ENCODE data around the gene RNF14. TPM values are rescaled to one million over a fixed set of nuclear protein-coding genes. Genes with fewer than 3 reads are reported as not detected.

The RNF14 gene
- total and polyA plus RNA-seq, 9 donors, result 34.1 to 47.1 (median 38.1) TPM

- no CpG with 5 or more reads among the region's 1 CpG for WGBS (ENCODE audit: insufficient coverage)
- no peaks in the 10 kb centered on the region for H3K9me3 ChIP-seq (replicated peaks; ENCODE audit: control insufficient read depth, low read depth, low read length)
- H3K36me3 ChIP-seq (ENCODE audit: control insufficient read depth, insufficient read depth, low read length), result peaks cover 28% of the 10 kb centered on the region
- H3K27ac ChIP-seq (ENCODE audit: low read length), result no peak overlapping the region
- no peaks in the 10 kb centered on the region for H3K27me3 ChIP-seq (ENCODE audit: control insufficient read depth, insufficient read depth, low read length)
- DNase-seq, result no peak
- no peak overlapping the region for H3K4me3 ChIP-seq (ENCODE audit: low read length)
- peaks cover 5% of the 10 kb centered on the region for H3K4me1 ChIP-seq (ENCODE audit: control insufficient read depth, insufficient read depth, low read length)
These were observed 5.1 kb downstream of the RNF14 start for GRCh38 chr5:141973871-141974595.

GRCh38 chr5:141976176-141976575, 7.3 kb downstream of the RNF14 start:
- no peak overlapping the region for H3K27ac ChIP-seq (ENCODE audit: low read length)
- no peaks in the 10 kb centered on the region for H3K4me1 ChIP-seq (ENCODE audit: control insufficient read depth, insufficient read depth, low read length)
- 76% methylated on average over 3 of the region's 6 CpGs for WGBS (ENCODE audit: insufficient coverage)
- DNase-seq, result no peak
- peaks cover 46% of the 10 kb centered on the region for H3K36me3 ChIP-seq (ENCODE audit: control insufficient read depth, insufficient read depth, low read length)
- no peaks in the 10 kb centered on the region for H3K9me3 ChIP-seq (replicated peaks; ENCODE audit: control insufficient read depth, low read depth, low read length)
- H3K27me3 ChIP-seq (ENCODE audit: control insufficient read depth, insufficient read depth, low read length), result no peaks in the 10 kb centered on the region
- H3K4me3 ChIP-seq (ENCODE audit: low read length), result no peak overlapping the region

GRCh38 chr5:141978389-141978788, 9.5 kb downstream of the RNF14 start:
- Histone ChIP-seq H3K4me1 (ENCODE audit: control insufficient read depth, insufficient read depth, low read length) (no peaks in the 10 kb centered on the region), H3K27ac (ENCODE audit: low read length) (no peak overlapping the region), H3K9me3 (replicated peaks; ENCODE audit: control insufficient read depth, low read depth, low read length) (no peaks in the 10 kb centered on the region), H3K4me3 (ENCODE audit: low read length) (no peak overlapping the region), H3K36me3 (ENCODE audit: control insufficient read depth, insufficient read depth, low read length) (peaks cover 49% of the 10 kb centered on the region), H3K27me3 (ENCODE audit: control insufficient read depth, insufficient read depth, low read length) (no peaks in the 10 kb centered on the region)
- no peak for DNase-seq

GRCh38 chr5:141982626-141983025, 13.7 kb downstream of the RNF14 start:
- Histone ChIP-seq H3K4me3 (ENCODE audit: low read length) (no peak overlapping the region), H3K4me1 (ENCODE audit: control insufficient read depth, insufficient read depth, low read length) (no peaks in the 10 kb centered on the region), H3K36me3 (ENCODE audit: control insufficient read depth, insufficient read depth, low read length) (peaks cover 58% of the 10 kb centered on the region), H3K9me3 (replicated peaks; ENCODE audit: control insufficient read depth, low read depth, low read length) (no peaks in the 10 kb centered on the region), H3K27me3 (ENCODE audit: control insufficient read depth, insufficient read depth, low read length) (no peaks in the 10 kb centered on the region), H3K27ac (ENCODE audit: low read length) (no peak overlapping the region)
- no CpG with 5 or more reads among the region's 2 CpGs for WGBS (ENCODE audit: insufficient coverage)
- DNase-seq, result no peak

GRCh38 chr5:141986072-141986471, 17.2 kb downstream of the RNF14 start:
- H3K4me3 ChIP-seq (ENCODE audit: low read length), result no peak overlapping the region
- H3K27ac ChIP-seq (ENCODE audit: low read length), result no peak overlapping the region
- peaks cover 33% of the 10 kb centered on the region for H3K36me3 ChIP-seq (ENCODE audit: control insufficient read depth, insufficient read depth, low read length)
- no peak for DNase-seq
- no peaks in the 10 kb centered on the region for H3K27me3 ChIP-seq (ENCODE audit: control insufficient read depth, insufficient read depth, low read length)
- no peaks in the 10 kb centered on the region for H3K4me1 ChIP-seq (ENCODE audit: control insufficient read depth, insufficient read depth, low read length)
- no peaks in the 10 kb centered on the region for H3K9me3 ChIP-seq (replicated peaks; ENCODE audit: control insufficient read depth, low read depth, low read length)

- H3K4me3 ChIP-seq (ENCODE audit: low read length), result no peak overlapping the region
- H3K27me3 ChIP-seq (ENCODE audit: control insufficient read depth, insufficient read depth, low read length), result no peaks in the 10 kb centered on the region
- H3K4me1 ChIP-seq (ENCODE audit: control insufficient read depth, insufficient read depth, low read length), result no peaks in the 10 kb centered on the region
- no peak for DNase-seq
- no CpG with 5 or more reads among the region's 1 CpG for WGBS (ENCODE audit: insufficient coverage)
- peaks cover 42% of the 10 kb centered on the region for H3K36me3 ChIP-seq (ENCODE audit: control insufficient read depth, insufficient read depth, low read length)
- no peak overlapping the region for H3K27ac ChIP-seq (ENCODE audit: low read length)
- no peaks in the 10 kb centered on the region for H3K9me3 ChIP-seq (replicated peaks; ENCODE audit: control insufficient read depth, low read depth, low read length)
These were observed 20.8 kb downstream of the RNF14 start for GRCh38 chr5:141989720-141990119.

- no CpG with 5 or more reads among the region's 2 CpGs for WGBS (ENCODE audit: insufficient coverage)
- Histone ChIP-seq H3K9me3 (replicated peaks; ENCODE audit: control insufficient read depth, low read depth, low read length) (no peaks in the 10 kb centered on the region), H3K36me3 (ENCODE audit: control insufficient read depth, insufficient read depth, low read length) (peaks cover 35% of the 10 kb centered on the region), H3K27me3 (ENCODE audit: control insufficient read depth, insufficient read depth, low read length) (no peaks in the 10 kb centered on the region), H3K27ac (ENCODE audit: low read length) (no peak overlapping the region), H3K4me3 (ENCODE audit: low read length) (no peak overlapping the region), H3K4me1 (ENCODE audit: control insufficient read depth, insufficient read depth, low read length) (no peaks in the 10 kb centered on the region)
- peak; percentile 81 for DNase-seq
These were observed 23.6 kb downstream of the RNF14 start for GRCh38 chr5:141992349-141992963.

- WGBS (ENCODE audit: insufficient coverage), result 54% methylated on average over 3 of the region's 4 CpGs
- Histone ChIP-seq H3K36me3 (ENCODE audit: control insufficient read depth, insufficient read depth, low read length) (peaks cover 36% of the 10 kb centered on the region), H3K27me3 (ENCODE audit: control insufficient read depth, insufficient read depth, low read length) (no peaks in the 10 kb centered on the region)
These were observed 25.7 kb downstream of the RNF14 start for GRCh38 chr5:141994511-141995136.

GRCh38 chr5:141995656-141996055, 26.8 kb downstream of the RNF14 start:
- WGBS (ENCODE audit: insufficient coverage), result no CpG with 5 or more reads among the region's 3 CpGs
- no peak overlapping the region for H3K4me3 ChIP-seq (ENCODE audit: low read length)
- no peak overlapping the region for H3K27ac ChIP-seq (ENCODE audit: low read length)
- no peak for DNase-seq
- no peaks in the 10 kb centered on the region for H3K9me3 ChIP-seq (replicated peaks; ENCODE audit: control insufficient read depth, low read depth, low read length)
- no peaks in the 10 kb centered on the region for H3K4me1 ChIP-seq (ENCODE audit: control insufficient read depth, insufficient read depth, low read length)
- no peaks in the 10 kb centered on the region for H3K27me3 ChIP-seq (ENCODE audit: control insufficient read depth, insufficient read depth, low read length)
- H3K36me3 ChIP-seq (ENCODE audit: control insufficient read depth, insufficient read depth, low read length), result peaks cover 33% of the 10 kb centered on the region

More at GRCh38 chr5:141994511-141995136, 25.7 kb downstream of the RNF14 start:
- Histone ChIP-seq H3K9me3 (replicated peaks; ENCODE audit: control insufficient read depth, low read depth, low read length) (no peaks in the 10 kb centered on the region), H3K27ac (ENCODE audit: low read length) (no peak overlapping the region), H3K4me1 (ENCODE audit: control insufficient read depth, insufficient read depth, low read length) (no peaks in the 10 kb centered on the region), H3K4me3 (ENCODE audit: low read length) (no peak overlapping the region)
- DNase-seq, result no peak

- H3K4me3 ChIP-seq (ENCODE audit: low read length), result no peak overlapping the region
- H3K9me3 ChIP-seq (replicated peaks; ENCODE audit: control insufficient read depth, low read depth, low read length), result no peaks in the 10 kb centered on the region
- no peaks in the 10 kb centered on the region for H3K27me3 ChIP-seq (ENCODE audit: control insufficient read depth, insufficient read depth, low read length)
- peaks cover 46% of the 10 kb centered on the region for H3K36me3 ChIP-seq (ENCODE audit: control insufficient read depth, insufficient read depth, low read length)
- no peak overlapping the region for H3K27ac ChIP-seq (ENCODE audit: low read length)
- WGBS (ENCODE audit: insufficient coverage), result 76% methylated on average over 4 of the region's 6 CpGs
- no peaks in the 10 kb centered on the region for H3K4me1 ChIP-seq (ENCODE audit: control insufficient read depth, insufficient read depth, low read length)
- DNase-seq, result no peak
These were observed 28.6 kb downstream of the RNF14 start for GRCh38 chr5:141997358-141997960.
